ENCODE results near the gene ITGA3.

Gene ITGA3

DNA sequence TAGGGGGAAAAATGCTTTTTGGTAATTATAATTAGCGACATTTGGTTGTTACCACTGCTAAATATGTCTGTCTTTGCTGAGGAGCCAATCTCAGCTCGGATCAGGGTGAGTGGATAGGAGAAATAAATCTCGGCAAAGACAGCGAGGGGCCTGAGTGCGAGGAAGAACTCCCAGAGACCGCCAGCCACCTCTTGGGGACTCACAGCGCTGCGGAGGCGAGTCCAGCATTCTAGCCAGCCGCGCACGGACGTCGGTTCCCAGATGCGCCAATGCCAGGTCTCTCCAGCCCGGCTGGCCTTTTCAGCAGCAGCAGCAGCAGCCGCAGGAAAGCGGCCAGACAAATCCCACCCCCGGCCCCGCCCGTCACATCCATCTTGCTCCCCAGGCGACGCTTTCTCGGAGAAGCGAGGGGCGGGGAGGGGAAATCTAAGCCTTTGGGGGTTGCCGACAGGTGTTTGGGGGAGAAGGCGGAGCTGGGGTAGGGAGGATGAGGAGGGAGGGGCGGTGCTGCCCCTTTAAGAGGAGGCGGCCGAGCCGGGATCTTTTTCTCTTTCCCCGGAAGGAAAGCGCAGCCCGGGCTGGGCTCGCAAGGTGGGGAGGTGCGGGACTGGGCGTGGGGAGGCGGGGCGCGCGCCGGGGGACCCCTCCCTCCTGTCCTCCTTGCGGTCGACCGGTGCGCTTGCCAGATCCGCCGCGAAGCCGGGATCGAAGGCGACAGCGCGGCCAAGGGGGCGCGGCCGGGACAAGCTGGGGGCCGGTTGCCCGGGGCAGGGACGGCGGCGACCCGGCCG lies at the start of gene ITGA3:
Gene ITGA3 (plus strand): TSS at position 685 of the 791 bp plus-strand sequence. CDS start 330 bp downstream, outside the sequence.
- peak; percentile 98 for DNase-seq

DNA sequence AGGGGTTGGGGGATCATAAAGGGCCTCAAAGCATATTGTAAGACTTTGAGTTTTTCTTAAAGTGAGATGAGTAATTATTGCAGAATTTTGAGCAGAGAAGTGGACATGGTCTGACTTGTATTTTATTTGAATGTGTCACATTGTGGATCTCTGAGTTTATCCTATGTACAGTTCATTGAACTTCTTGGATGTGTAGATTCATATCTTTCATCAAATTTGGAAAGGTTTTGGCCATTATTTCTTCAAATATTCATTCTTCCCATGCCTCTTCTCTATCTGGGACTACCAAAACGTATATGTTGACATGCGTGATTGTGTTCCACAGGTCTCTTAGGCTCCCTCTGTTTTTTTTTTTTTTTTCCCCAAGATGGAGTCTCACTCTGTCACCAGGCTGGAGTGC lies 46.6 kb upstream of the ITGA3 start:
- DNase-seq, result no peak

- DNase-seq, result no peak
Measured at GRCh38 chr17:50013079-50013478, 42.8 kb upstream of the ITGA3 start.

DNA sequence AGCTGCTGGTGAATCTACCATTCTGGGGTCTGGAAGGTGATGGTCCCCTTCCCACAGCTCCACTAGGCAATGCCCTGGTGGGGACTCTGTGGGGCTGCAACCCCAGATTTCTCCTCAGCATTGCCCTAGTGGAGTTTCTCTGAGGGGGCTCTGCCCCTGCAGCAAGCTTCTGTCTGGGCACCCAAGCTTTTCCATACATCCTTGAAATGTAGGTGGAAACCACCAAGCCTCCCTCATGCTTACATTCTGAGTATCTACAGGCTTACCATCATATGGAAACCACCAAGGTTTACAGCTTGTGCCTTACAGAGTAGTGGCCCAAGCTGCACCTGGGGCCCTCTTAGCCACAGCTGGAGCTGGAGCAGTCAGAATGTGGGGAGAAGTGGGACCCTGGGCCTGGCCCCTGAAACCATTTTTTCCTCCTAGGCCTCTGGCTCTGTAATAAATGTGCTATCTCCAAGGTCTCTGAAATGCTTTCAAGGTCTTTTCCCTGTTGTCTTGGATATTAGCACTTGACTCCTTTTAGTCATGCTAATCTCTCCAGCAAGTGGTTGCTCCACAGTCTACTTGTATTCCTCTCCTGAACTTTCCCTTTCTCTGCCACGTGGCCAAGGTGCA lies 41.3 kb upstream of the ITGA3 start:
- no peak for DNase-seq

- no peak for DNase-seq
Measured at GRCh38 chr17:50015146-50015545, 40.8 kb upstream of the ITGA3 start.

GRCh38 chr17:50018909-50019308 lies 37.0 kb upstream of the ITGA3 start:
- DNase-seq, result no peak

DNA sequence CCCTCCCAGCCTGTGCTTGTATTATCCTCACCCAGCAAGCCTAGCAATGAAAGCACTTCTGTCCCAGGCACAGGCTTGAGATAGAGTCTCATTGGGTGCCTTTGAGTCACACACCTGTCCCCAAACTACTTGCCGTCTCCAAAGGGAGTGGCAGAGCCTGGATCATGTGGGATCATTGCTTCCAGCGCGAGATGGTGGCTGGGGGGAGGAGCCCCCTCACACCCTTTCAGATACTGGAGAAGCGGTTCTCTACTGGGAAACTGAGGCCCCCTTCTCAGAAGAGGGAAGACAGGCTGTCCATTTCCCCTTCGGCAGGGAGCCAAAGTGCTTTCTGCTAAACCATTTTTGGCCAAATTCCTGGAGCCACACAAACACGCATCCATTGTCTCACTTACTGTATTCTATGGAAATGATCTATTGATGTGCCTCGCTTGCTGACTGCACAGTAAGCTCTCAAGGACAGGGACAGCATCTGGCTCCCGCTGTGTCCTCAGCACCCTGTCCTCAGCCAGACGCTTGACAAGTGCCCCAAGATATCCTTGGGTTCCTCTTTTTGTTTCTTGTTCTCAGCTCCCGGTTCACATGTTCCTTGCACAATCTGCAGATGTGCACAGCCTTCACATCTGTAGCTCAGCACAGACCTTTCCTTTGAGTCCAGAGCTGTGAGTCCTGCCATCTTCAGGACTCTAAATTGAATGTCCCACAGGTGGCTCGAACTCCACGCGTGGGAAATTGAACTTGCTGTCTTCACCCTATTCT lies 34.9 kb upstream of the ITGA3 start:
- DNase-seq, result no peak

GRCh38 chr17:50021681-50022370 lies 34.1 kb upstream of the ITGA3 start:
- no peak for DNase-seq

DNA sequence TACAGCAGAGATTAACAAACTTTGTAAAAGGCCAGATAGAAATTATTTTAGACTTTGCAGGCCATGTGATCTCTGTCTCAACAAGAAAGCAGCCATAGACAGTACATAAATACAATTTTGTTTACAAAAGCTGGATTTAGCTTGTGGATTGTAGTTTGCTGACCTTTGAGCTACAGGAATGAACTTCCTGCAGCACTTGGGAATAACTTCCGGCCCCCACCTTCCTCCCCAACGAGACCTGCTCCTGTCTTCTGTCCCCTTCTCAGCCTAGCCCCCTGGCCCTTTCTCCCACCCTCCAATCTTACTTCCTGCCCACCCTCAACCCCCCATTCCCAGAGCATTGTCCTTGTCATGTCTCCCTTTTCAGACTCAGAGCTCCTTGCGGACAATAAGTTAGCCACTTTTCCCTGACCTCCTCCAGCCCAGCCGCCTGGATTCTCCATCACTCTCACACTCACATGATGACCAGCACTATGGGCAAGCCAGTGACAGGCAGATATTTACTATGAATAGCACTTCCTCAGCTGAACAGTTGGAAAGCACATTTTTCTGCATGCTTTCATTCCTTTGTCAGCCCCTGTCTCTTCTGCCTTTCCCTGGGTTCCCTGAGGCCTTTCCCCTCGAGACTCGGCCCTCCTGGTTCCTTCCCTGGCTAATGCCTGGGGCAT lies 33.3 kb upstream of the ITGA3 start:
- DNase-seq, result no peak

GRCh38 chr17:50023520-50023919 lies 32.4 kb upstream of the ITGA3 start:
- no peak for DNase-seq

DNA sequence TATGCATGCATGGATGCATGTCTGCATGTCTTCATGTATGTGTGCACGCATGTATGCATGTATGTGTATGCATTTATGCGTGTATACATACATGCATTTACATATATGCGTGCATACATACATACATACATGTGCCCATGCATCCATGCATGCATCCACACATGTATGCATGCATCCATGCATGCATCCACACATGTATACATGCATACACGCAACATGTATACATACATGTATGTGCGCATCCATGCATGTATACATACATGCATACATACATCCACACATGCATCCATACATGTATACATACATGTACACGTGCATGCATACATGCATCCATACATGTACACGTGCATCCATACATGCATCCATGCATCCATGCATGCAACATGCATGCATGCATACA lies 31.1 kb upstream of the ITGA3 start:
- DNase-seq, result no peak

- DNase-seq, result no peak
Measured at GRCh38 chr17:50026046-50026675, 29.7 kb upstream of the ITGA3 start.

DNA sequence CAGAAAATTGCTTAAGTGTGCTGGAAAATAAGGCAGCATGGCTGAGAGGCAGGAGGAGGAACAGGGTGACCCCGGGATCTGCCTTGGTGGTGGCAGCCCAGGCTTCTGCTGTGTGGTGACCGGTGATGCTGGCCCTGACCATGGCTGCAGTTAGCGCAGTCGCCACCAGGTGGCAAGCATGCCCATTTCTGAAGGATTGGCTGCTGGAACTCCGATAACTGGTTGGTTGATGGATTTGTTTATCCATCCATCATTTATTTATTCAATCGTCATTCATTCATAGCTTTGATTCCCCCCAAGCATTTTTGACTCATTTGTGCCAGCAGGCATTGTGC lies 29.1 kb upstream of the ITGA3 start:
- DNase-seq, result peak; percentile 81

- DNase-seq, result peak; percentile 60
Measured at GRCh38 chr17:50027172-50027880, 28.6 kb upstream of the ITGA3 start.

GRCh38 chr17:50027881-50028735 lies 27.8 kb upstream of the ITGA3 start:
- no peak for DNase-seq

GRCh38 chr17:50028736-50029120 lies 27.2 kb upstream of the ITGA3 start:
- DNase-seq, result no peak

DNA sequence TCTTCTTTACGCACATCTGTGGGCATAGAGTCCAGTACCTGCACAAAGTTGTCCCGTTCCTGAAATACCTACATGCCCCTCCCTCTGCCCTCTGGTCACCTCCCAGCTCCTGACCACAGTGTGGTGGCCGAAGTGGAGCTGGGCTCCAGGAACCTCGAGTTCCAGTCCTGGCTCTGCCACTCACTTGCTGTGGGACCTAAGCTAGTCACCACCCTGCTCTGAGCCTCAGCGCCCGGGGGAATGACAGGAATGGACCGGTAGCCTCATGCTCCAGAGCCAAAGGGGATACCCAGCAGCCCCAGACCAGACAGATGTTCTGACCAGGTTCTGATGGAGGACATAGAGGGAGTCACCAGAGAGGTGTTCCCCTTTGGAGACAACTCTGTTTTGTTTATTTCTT lies 26.7 kb upstream of the ITGA3 start:
- no peak for DNase-seq

GRCh38 chr17:50033316-50033715 lies 22.6 kb upstream of the ITGA3 start:
- DNase-seq, result no peak

DNA sequence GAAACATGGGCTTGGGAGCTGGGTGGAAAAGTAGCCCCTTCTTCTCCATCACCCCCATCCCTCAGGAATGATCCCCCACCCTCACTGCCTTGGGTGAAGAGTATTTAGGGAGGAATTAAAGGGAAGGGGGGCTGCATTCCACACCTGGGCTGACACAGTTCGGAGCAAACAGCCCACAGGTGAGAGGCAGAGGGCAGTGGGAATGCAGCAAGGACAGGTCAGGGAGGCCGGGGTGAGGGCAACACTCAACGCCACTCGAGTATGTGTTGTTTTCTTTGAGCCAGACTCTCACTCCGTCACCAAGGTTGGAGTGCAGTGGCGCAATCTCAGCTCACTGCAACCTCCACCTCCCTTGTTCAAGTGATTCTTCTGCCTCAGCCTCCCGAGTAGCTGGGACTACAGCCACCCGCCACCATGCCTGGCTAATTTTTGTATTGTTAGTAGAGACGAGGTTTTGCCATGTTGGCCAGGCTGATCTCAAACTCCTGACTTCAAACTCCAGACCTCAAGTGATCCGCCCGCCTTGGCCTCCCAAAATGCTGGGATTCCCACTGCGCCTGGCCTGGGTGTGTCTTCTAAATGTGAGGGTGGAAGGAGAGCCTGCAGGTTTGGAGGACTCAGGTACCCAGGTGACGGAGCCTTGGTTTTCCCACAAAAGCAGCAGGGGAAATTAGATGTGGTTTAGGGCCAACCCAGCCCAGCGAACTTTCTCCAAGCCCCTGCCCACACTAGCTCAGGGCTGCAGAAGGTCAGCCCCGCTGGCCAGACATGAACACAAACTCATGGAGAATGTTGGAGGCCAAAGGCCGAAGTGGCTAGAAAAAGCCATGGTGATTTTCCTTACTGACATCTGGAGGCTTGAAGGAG lies 21.2 kb upstream of the ITGA3 start:
- DNase-seq, result no peak

DNA sequence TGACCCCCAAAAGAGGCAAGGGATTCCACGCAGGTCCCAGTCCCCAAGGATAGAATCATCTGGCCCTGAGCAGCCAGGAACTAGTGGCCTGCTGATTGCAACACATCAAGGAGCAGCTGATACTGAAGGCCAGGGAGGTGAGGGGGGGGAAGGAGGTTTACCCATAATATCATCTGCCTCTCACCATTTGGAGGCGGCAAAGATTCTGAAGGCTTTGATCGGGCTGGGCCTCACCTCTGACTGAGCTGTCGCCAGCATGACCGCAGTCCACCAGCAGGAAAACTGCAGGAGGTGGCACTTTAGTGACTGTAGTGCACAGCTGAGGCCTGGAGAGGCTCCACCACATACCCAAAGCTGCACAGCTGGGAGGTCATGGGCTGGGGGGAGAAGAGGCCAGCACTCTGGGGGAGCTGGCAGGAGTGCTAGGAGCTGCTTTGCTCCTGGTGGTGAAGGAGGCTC lies 20.5 kb upstream of the ITGA3 start:
- DNase-seq, result no peak
